ENCODE results near the gene WASF1. TPM values are rescaled to one million over a fixed set of nuclear protein-coding genes. Genes with fewer than 3 reads are reported as not detected.

The WASF1 gene
- total RNA-seq, 1 experiment from 2014 or later = 22.3 TPM

- no peak for DNase-seq (ENCODE audit: low spot score)
- ChIA-PET POLR2A (no interaction called here), CTCF (interaction anchor here (2.0 kb wide), 1 partner anchor 246 kb away, joined by 5 read pairs; no protein-coding TSS in a partner anchor)
- H3K4me1 Mint-ChIP-seq = peaks cover 20% of the 10 kb centered on the region
- H3K9me3 Mint-ChIP-seq = no peaks in the 10 kb centered on the region
- H3K36me3 Mint-ChIP-seq = peaks cover 5% of the 10 kb centered on the region
- ATAC-seq = no peak
- H3K4me3 Mint-ChIP-seq = no peak overlapping the region
- TF ChIP-seq ARID4B (CRISPR knock-in tag; IDR thresholded peaks at IDR 0.05; ENCODE audit: borderline replicate concordance) (no peak), ZNF532 (CRISPR knock-in tag; IDR thresholded peaks at IDR 0.05; ENCODE audit: borderline replicate concordance) (no peak), ZNF512 (CRISPR knock-in tag; IDR thresholded peaks at IDR 0.05; ENCODE audit: borderline replicate concordance) (no peak), RELA (CRISPR knock-in tag; IDR thresholded peaks at IDR 0.05; ENCODE audit: borderline replicate concordance) (no peak), ATF3 (CRISPR knock-in tag; conservative IDR thresholded peaks at IDR 0.05) (no peak), JAZF1 (CRISPR knock-in tag; IDR thresholded peaks at IDR 0.05) (no peak), IRF1 (CRISPR knock-in tag; IDR thresholded peaks at IDR 0.05) (no peak), CTCF (IDR thresholded peaks at IDR 0.05) (no peak), MAX (CRISPR knock-in tag; IDR thresholded peaks at IDR 0.05) (no peak), HMGXB4 (CRISPR knock-in tag; IDR thresholded peaks at IDR 0.05) (no peak), EMX1 (CRISPR knock-in tag; IDR thresholded peaks at IDR 0.05) (no peak), NR3C1 (CRISPR knock-in tag; conservative IDR thresholded peaks at IDR 0.05; ENCODE audit: low read depth) (no peak), MXD4 (CRISPR knock-in tag; IDR thresholded peaks at IDR 0.05; ENCODE audit: borderline replicate concordance) (no peak), PRDM15 (CRISPR knock-in tag; IDR thresholded peaks at IDR 0.05) (no peak)
- no peak overlapping the region for H3K27ac Mint-ChIP-seq
- H3K27me3 Mint-ChIP-seq (ENCODE audit: low read depth) = no peaks in the 10 kb centered on the region
Observed at GRCh38 chr6:110095935-110096334, 83.5 kb downstream of the WASF1 start.

All from WTC11 (cell line).